Choroid plexus epithelial cell (primary cell): Measurements from ENCODE around the gene CYP1A2.

Experiments used
- DNase-seq: peaks from one replicate; pipeline ENCODE4 v3.0.0-alpha.2; 2010; ENCODE audit warnings: low read depth
- H3K4me3 ChIP-seq: 2 replicates; pipeline ENCODE4 v1.5.1; 2011; ENCODE audit warnings: low read depth, mild to moderate bottlenecking, control low read depth, low read length, moderate library complexity
- CTCF ChIP-seq: conservative IDR thresholded peaks from 2 replicates; pipeline ENCODE4 v1.5.1; 2011; ENCODE audit warnings: low read depth, mild to moderate bottlenecking, control low read depth, inconsistent platforms, low read length, moderate library complexity

The CYP1A2 gene

GRCh38 chr15:74781431-74782258 lies 33.0 kb downstream of the CYP1A2 start, which contains the start of gene CSK:
Gene CSK, plus strand, starts transcription at chr15:74782080. Its CDS starts 16,218 bp downstream, at chr15:74798298.
- TF ChIP-seq CTCF: peak; percentile 43
- peak within 1 kb of the TSS; percentile 72 for H3K4me3 ChIP-seq
- DNase-seq: peak; percentile 70

GRCh38 chr15:74782259-74783071 lies 33.8 kb downstream of the CYP1A2 start:
- no peak for TF ChIP-seq CTCF
- DNase-seq: no peak
- H3K4me3 ChIP-seq: peak overlapping the region; percentile 72

GRCh38 chr15:74783072-74783807 lies 34.6 kb downstream of the CYP1A2 start:
- peak; percentile 54 for DNase-seq
- peak overlapping the region; percentile 72 for H3K4me3 ChIP-seq
- TF ChIP-seq CTCF: no peak

GRCh38 chr15:74783808-74784175 lies 35.1 kb downstream of the CYP1A2 start:
- no peak for DNase-seq
- TF ChIP-seq CTCF: no peak
- peak overlapping the region; percentile 72 for H3K4me3 ChIP-seq

- DNase-seq: no peak
- no peak for TF ChIP-seq CTCF
- H3K4me3 ChIP-seq: no peak overlapping the region
Observed at GRCh38 chr15:74784426-74785193, 36.0 kb downstream of the CYP1A2 start.
